ENCODE data around the gene SRGAP2.
"Not testable (repeated sequence)": the region's sequence is repeated elsewhere in the genome, so short reads cannot be mapped to it uniquely, and the experiment has no call there.

SRGAP2 gene

DNA sequence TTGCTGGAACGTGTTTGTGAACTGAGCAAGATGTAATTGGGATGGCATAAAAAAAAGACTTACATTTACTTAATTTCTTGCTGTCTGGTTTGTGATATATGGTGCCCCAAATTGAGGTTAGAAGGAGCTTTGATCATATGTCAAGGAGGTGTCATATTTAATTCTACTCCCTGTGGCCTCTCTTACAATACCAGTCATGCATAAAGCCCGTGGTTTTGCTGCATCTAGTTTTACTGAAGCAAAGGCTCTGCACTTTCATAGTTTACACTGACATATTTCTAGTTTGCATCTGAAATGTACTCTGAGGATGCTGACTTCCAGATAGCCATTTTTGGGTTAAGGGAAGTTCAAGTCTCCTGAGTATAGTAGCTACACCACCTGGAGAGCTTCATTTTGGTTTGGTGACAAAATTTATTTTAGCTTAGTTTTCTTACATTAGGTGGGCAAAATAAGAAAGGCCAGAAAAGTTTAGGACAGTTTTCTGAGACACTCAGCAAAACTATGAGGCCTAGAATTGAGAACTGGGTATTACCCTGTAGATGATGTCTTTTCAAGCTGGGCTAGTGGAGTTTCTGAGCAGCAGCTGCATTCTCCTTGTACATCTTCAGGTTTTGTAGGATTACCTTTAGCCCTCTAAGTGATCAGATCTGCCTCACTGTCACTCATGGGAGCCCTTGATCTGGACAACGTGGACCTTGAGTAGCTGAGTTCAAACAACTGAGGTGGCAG lies 47.8 kb downstream of the SRGAP2 start:
- DNase-seq (ENCODE audit: low read depth), result not testable (repeated sequence)

- DNase-seq (ENCODE audit: low read depth), result not testable (repeated sequence)
Measured at GRCh38 chr1:206252680-206253335, 49.5 kb downstream of the SRGAP2 start.
